Rectal smooth muscle tissue (tissue), 1 donor: ENCODE measurements around the gene BPIFB2.

ENCODE experiments used
- H3K27ac ChIP-seq: one replicate; pipeline ENCODE4 v1.7.0; 2013; ENCODE audit warnings: low read depth, low read length, inconsistent platforms
- H3K27me3 ChIP-seq: one replicate; pipeline ENCODE4 v1.7.0; 2013; ENCODE audit warnings: low read length; ENCODE audit not compliant: control insufficient read depth, insufficient read depth
- H3K36me3 ChIP-seq: one replicate; pipeline ENCODE4 v1.7.0; 2013; ENCODE audit warnings: low read length; ENCODE audit not compliant: control insufficient read depth, insufficient read depth
- H3K4me1 ChIP-seq: one replicate; pipeline ENCODE4 v1.7.0; 2013; ENCODE audit warnings: low read length; ENCODE audit not compliant: control insufficient read depth, insufficient read depth
- H3K4me3 ChIP-seq: one replicate; pipeline ENCODE4 v1.7.0; 2013; ENCODE audit warnings: low read length
- H3K9ac ChIP-seq: one replicate; pipeline ENCODE4 v1.7.0; 2013; ENCODE audit warnings: low read length

Gene BPIFB2

GRCh38 chr20:32993496-32994050 is 13.9 kb upstream of the BPIFB2 start:
- Histone ChIP-seq H3K27ac (no peak overlapping the region), H3K36me3 (no peaks in the 10 kb centered on the region), H3K4me1 (no peaks in the 10 kb centered on the region), H3K4me3 (no peak overlapping the region), H3K9ac (no peak overlapping the region), H3K27me3 (no peaks in the 10 kb centered on the region)

- no peaks in the 10 kb centered on the region for H3K36me3 ChIP-seq
- no peaks in the 10 kb centered on the region for H3K4me1 ChIP-seq
- no peak overlapping the region for H3K27ac ChIP-seq
- no peaks in the 10 kb centered on the region for H3K27me3 ChIP-seq
- no peak overlapping the region for H3K4me3 ChIP-seq
- no peak overlapping the region for H3K9ac ChIP-seq
Measured at GRCh38 chr20:32995802-32996201, 11.7 kb upstream of the BPIFB2 start.

- Histone ChIP-seq H3K36me3 (no peaks in the 10 kb centered on the region), H3K27ac (no peak overlapping the region), H3K4me1 (no peaks in the 10 kb centered on the region)
Measured at GRCh38 chr20:32997431-32997830, 10.1 kb upstream of the BPIFB2 start.

GRCh38 chr20:32999603-33000250 is 7.8 kb upstream of the BPIFB2 start:
- Histone ChIP-seq H3K4me1 (no peaks in the 10 kb centered on the region), H3K36me3 (no peaks in the 10 kb centered on the region), H3K27me3 (no peaks in the 10 kb centered on the region), H3K27ac (no peak overlapping the region), H3K4me3 (no peak overlapping the region), H3K9ac (no peak overlapping the region)

More at GRCh38 chr20:32997431-32997830, 10.1 kb upstream of the BPIFB2 start:
- H3K4me3 ChIP-seq = no peak overlapping the region
- no peaks in the 10 kb centered on the region for H3K27me3 ChIP-seq
- no peak overlapping the region for H3K9ac ChIP-seq

GRCh38 chr20:33000802-33001466 is 6.6 kb upstream of the BPIFB2 start:
- Histone ChIP-seq H3K9ac (no peak overlapping the region), H3K27ac (no peak overlapping the region), H3K36me3 (no peaks in the 10 kb centered on the region), H3K4me1 (no peaks in the 10 kb centered on the region), H3K27me3 (no peaks in the 10 kb centered on the region), H3K4me3 (no peak overlapping the region)

- no peak overlapping the region for H3K9ac ChIP-seq
- no peak overlapping the region for H3K4me3 ChIP-seq
- H3K4me1 ChIP-seq = no peaks in the 10 kb centered on the region
- H3K36me3 ChIP-seq = no peaks in the 10 kb centered on the region
- no peaks in the 10 kb centered on the region for H3K27me3 ChIP-seq
- no peak overlapping the region for H3K27ac ChIP-seq
Measured at GRCh38 chr20:33002087-33002808, 5.3 kb upstream of the BPIFB2 start.

GRCh38 chr20:33004141-33004751 is 3.3 kb upstream of the BPIFB2 start, which contains the start of gene SUN5:
TSS of gene SUN5 (minus strand) at chr20:33004433. CDS start at chr20:33004340, 93 bp downstream.
- H3K27me3 ChIP-seq = no peaks in the 10 kb centered on the region
- H3K27ac ChIP-seq = no peak within 1 kb of the TSS
- no peaks in the 10 kb centered on the region for H3K36me3 ChIP-seq
- no peak within 1 kb of the TSS for H3K4me3 ChIP-seq
- H3K4me1 ChIP-seq = no peaks in the 10 kb centered on the region
- no peak within 1 kb of the TSS for H3K9ac ChIP-seq

- Histone ChIP-seq H3K36me3 (no peaks in the 10 kb centered on the region), H3K4me3 (no peak overlapping the region), H3K4me1 (no peaks in the 10 kb centered on the region), H3K27me3 (no peaks in the 10 kb centered on the region), H3K9ac (no peak overlapping the region), H3K27ac (no peak overlapping the region)
Measured at GRCh38 chr20:33005132-33005566, 2.4 kb upstream of the BPIFB2 start.

- H3K4me1 ChIP-seq = no peaks in the 10 kb centered on the region
- no peaks in the 10 kb centered on the region for H3K27me3 ChIP-seq
- no peak overlapping the region for H3K27ac ChIP-seq
- H3K9ac ChIP-seq = no peak overlapping the region
- H3K36me3 ChIP-seq = no peaks in the 10 kb centered on the region
- H3K4me3 ChIP-seq = no peak overlapping the region
Measured at GRCh38 chr20:33005908-33006775, 1.4 kb upstream of the BPIFB2 start.

GRCh38 chr20:33006776-33007375 is 628 bp upstream of the BPIFB2 start:
- Histone ChIP-seq H3K4me1 (no peaks in the 10 kb centered on the region), H3K9ac (no peak overlapping the region), H3K27me3 (no peaks in the 10 kb centered on the region), H3K27ac (no peak overlapping the region), H3K4me3 (no peak overlapping the region), H3K36me3 (no peaks in the 10 kb centered on the region)
